ENCODE measurements around the gene MYO1D. TPM values are rescaled to one million over a fixed set of nuclear protein-coding genes. Genes with fewer than 3 reads are reported as not detected.
A peak's percentile ranks its signal among the peaks of the same experiment; 100 is the strongest.
"Not testable (repeated sequence)": the region's sequence is repeated elsewhere in the genome, so short reads cannot be mapped to it uniquely, and the experiment has no call there.

The MYO1D gene
- 12.1 and 13.2 TPM in 2 replicates for total RNA-seq

GRCh38 chr17:32876417-32877163 is at the start of gene MYO1D:
Gene MYO1D (minus strand): TSS chr17:32877124. CDS start chr17:32876872, 252 bp downstream.
- Mint-ChIP-seq H3K27me3 (ENCODE audit: insufficient read depth) (peaks cover 18% of the 10 kb centered on the region), H3K9me3 (no peaks in the 10 kb centered on the region), H3K4me1 (ENCODE audit: low read depth) (peaks cover 15% of the 10 kb centered on the region), H3K4me3 (peak within 1 kb of the TSS; percentile 92), H3K36me3 (ENCODE audit: low read depth) (no peaks in the 10 kb centered on the region), H3K27ac (peak within 1 kb of the TSS; percentile 75)
- peak; percentile 41 for DNase-seq (ENCODE audit: low spot score)
- intact Hi-C loops (cut with micrococcal nuclease), result loop anchor here (1.0 to 10.0 kb wide), 7 partner anchors 34 to 526 kb away; partner anchors contain the start of genes CDK5R1, PSMD11 and ZNF207

- Mint-ChIP-seq H3K36me3 (ENCODE audit: low read depth) (no peaks in the 10 kb centered on the region), H3K4me3 (no peak overlapping the region), H3K4me1 (ENCODE audit: low read depth) (no peaks in the 10 kb centered on the region), H3K27ac (no peak overlapping the region), H3K9me3 (no peaks in the 10 kb centered on the region), H3K27me3 (ENCODE audit: insufficient read depth) (peaks cover 33% of the 10 kb centered on the region)
- intact Hi-C loops (cut with micrococcal nuclease), result no loop called here
- DNase-seq (ENCODE audit: low spot score), result no peak
Measured at GRCh38 chr17:32926183-32926582, 49.3 kb upstream of the MYO1D start.

GRCh38 chr17:32923905-32924304 is 47.0 kb upstream of the MYO1D start:
- H3K4me1 Mint-ChIP-seq (ENCODE audit: low read depth); H3K4me3 Mint-ChIP-seq; H3K27ac Mint-ChIP-seq; DNase-seq (ENCODE audit: low spot score); intact Hi-C loops (cut with micrococcal nuclease); H3K36me3 Mint-ChIP-seq (ENCODE audit: low read depth); H3K9me3 Mint-ChIP-seq: not testable (repeated sequence)
- peaks cover 19% of the 10 kb centered on the region for H3K27me3 Mint-ChIP-seq (ENCODE audit: insufficient read depth)

GRCh38 chr17:32921017-32921416 is 44.1 kb upstream of the MYO1D start:
- intact Hi-C loops (cut with micrococcal nuclease), result no loop called here
- Mint-ChIP-seq H3K4me3 (no peak overlapping the region), H3K27me3 (ENCODE audit: insufficient read depth) (peaks cover 15% of the 10 kb centered on the region), H3K4me1 (ENCODE audit: low read depth) (peaks cover 18% of the 10 kb centered on the region), H3K9me3 (no peaks in the 10 kb centered on the region), H3K27ac (no peak overlapping the region), H3K36me3 (ENCODE audit: low read depth) (no peaks in the 10 kb centered on the region)
- no peak for DNase-seq (ENCODE audit: low spot score)

- no peak for DNase-seq (ENCODE audit: low spot score)
- peaks cover 25% of the 10 kb centered on the region for H3K4me1 Mint-ChIP-seq (ENCODE audit: low read depth)
- peaks cover 10% of the 10 kb centered on the region for H3K27me3 Mint-ChIP-seq (ENCODE audit: insufficient read depth)
- intact Hi-C loops (cut with micrococcal nuclease), result no loop called here
- H3K36me3 Mint-ChIP-seq (ENCODE audit: low read depth), result no peaks in the 10 kb centered on the region
- no peak overlapping the region for H3K27ac Mint-ChIP-seq
- H3K9me3 Mint-ChIP-seq, result no peaks in the 10 kb centered on the region
- no peak overlapping the region for H3K4me3 Mint-ChIP-seq
Measured at GRCh38 chr17:32920293-32920692, 43.4 kb upstream of the MYO1D start.

- DNase-seq (ENCODE audit: low spot score); H3K36me3 Mint-ChIP-seq (ENCODE audit: low read depth); H3K9me3 Mint-ChIP-seq; intact Hi-C loops (cut with micrococcal nuclease); H3K27me3 Mint-ChIP-seq (ENCODE audit: insufficient read depth); H3K27ac Mint-ChIP-seq; H3K4me3 Mint-ChIP-seq: not testable (repeated sequence)
- H3K4me1 Mint-ChIP-seq (ENCODE audit: low read depth), result peaks cover 30% of the 10 kb centered on the region
Measured at GRCh38 chr17:32919876-32920275, 43.0 kb upstream of the MYO1D start.

GRCh38 chr17:32917842-32918241 is 40.9 kb upstream of the MYO1D start:
- peaks cover 47% of the 10 kb centered on the region for H3K4me1 Mint-ChIP-seq (ENCODE audit: low read depth)
- no peak for DNase-seq (ENCODE audit: low spot score)
- H3K27ac Mint-ChIP-seq, result no peak overlapping the region
- no peaks in the 10 kb centered on the region for H3K9me3 Mint-ChIP-seq
- intact Hi-C loops (cut with micrococcal nuclease), result no loop called here
- H3K27me3 Mint-ChIP-seq (ENCODE audit: insufficient read depth), result peaks cover 10% of the 10 kb centered on the region
- H3K36me3 Mint-ChIP-seq (ENCODE audit: low read depth), result no peaks in the 10 kb centered on the region
- H3K4me3 Mint-ChIP-seq, result no peak overlapping the region

GRCh38 chr17:32917081-32917480 is 40.2 kb upstream of the MYO1D start:
- no peak overlapping the region for H3K27ac Mint-ChIP-seq
- H3K4me1 Mint-ChIP-seq (ENCODE audit: low read depth), result peaks cover 47% of the 10 kb centered on the region
- no peaks in the 10 kb centered on the region for H3K9me3 Mint-ChIP-seq
- no peak overlapping the region for H3K4me3 Mint-ChIP-seq
- DNase-seq (ENCODE audit: low spot score), result no peak
- peaks cover 11% of the 10 kb centered on the region for H3K27me3 Mint-ChIP-seq (ENCODE audit: insufficient read depth)
- intact Hi-C loops (cut with micrococcal nuclease), result no loop called here
- no peaks in the 10 kb centered on the region for H3K36me3 Mint-ChIP-seq (ENCODE audit: low read depth)

- intact Hi-C loops (cut with micrococcal nuclease), result no loop called here
Measured at GRCh38 chr17:32916134-32916533, 39.2 kb upstream of the MYO1D start.

GRCh38 chr17:32915245-32915644 is 38.3 kb upstream of the MYO1D start:
- no peak for DNase-seq (ENCODE audit: low spot score)
- Mint-ChIP-seq H3K4me3 (no peak overlapping the region), H3K27ac (no peak overlapping the region), H3K27me3 (ENCODE audit: insufficient read depth) (peaks cover 9% of the 10 kb centered on the region), H3K4me1 (ENCODE audit: low read depth) (peaks cover 47% of the 10 kb centered on the region), H3K9me3 (no peaks in the 10 kb centered on the region), H3K36me3 (ENCODE audit: low read depth) (no peaks in the 10 kb centered on the region)
- intact Hi-C loops (cut with micrococcal nuclease), result no loop called here

More at GRCh38 chr17:32916134-32916533, 39.2 kb upstream of the MYO1D start:
- H3K27me3 Mint-ChIP-seq (ENCODE audit: insufficient read depth), result peaks cover 11% of the 10 kb centered on the region
- no peak overlapping the region for H3K4me3 Mint-ChIP-seq
- H3K9me3 Mint-ChIP-seq, result no peaks in the 10 kb centered on the region
- H3K36me3 Mint-ChIP-seq (ENCODE audit: low read depth), result no peaks in the 10 kb centered on the region
- H3K4me1 Mint-ChIP-seq (ENCODE audit: low read depth), result peaks cover 47% of the 10 kb centered on the region
- no peak overlapping the region for H3K27ac Mint-ChIP-seq
- no peak for DNase-seq (ENCODE audit: low spot score)

GRCh38 chr17:32914181-32914580 is 37.3 kb upstream of the MYO1D start:
- Mint-ChIP-seq H3K27ac (peak overlapping the region; percentile 50), H3K4me3 (no peak overlapping the region), H3K36me3 (ENCODE audit: low read depth) (no peaks in the 10 kb centered on the region), H3K4me1 (ENCODE audit: low read depth) (peaks cover 53% of the 10 kb centered on the region), H3K9me3 (no peaks in the 10 kb centered on the region), H3K27me3 (ENCODE audit: insufficient read depth) (peaks cover 9% of the 10 kb centered on the region)
- intact Hi-C loops (cut with micrococcal nuclease), result no loop called here
- DNase-seq (ENCODE audit: low spot score), result no peak

GRCh38 chr17:32913593-32913992 is 36.7 kb upstream of the MYO1D start:
- peak overlapping the region; percentile 35 for H3K27ac Mint-ChIP-seq
- no peak for DNase-seq (ENCODE audit: low spot score)
- intact Hi-C loops (cut with micrococcal nuclease), result no loop called here
- peaks cover 9% of the 10 kb centered on the region for H3K27me3 Mint-ChIP-seq (ENCODE audit: insufficient read depth)
- H3K9me3 Mint-ChIP-seq, result no peaks in the 10 kb centered on the region
- H3K4me1 Mint-ChIP-seq (ENCODE audit: low read depth), result peaks cover 53% of the 10 kb centered on the region
- H3K4me3 Mint-ChIP-seq, result no peak overlapping the region
- H3K36me3 Mint-ChIP-seq (ENCODE audit: low read depth), result no peaks in the 10 kb centered on the region

- Mint-ChIP-seq H3K4me1 (ENCODE audit: low read depth) (peaks cover 46% of the 10 kb centered on the region), H3K27ac (no peak overlapping the region), H3K9me3 (no peaks in the 10 kb centered on the region), H3K4me3 (no peak overlapping the region), H3K27me3 (ENCODE audit: insufficient read depth) (peaks cover 5% of the 10 kb centered on the region), H3K36me3 (ENCODE audit: low read depth) (no peaks in the 10 kb centered on the region)
- intact Hi-C loops (cut with micrococcal nuclease), result no loop called here
- no peak for DNase-seq (ENCODE audit: low spot score)
Measured at GRCh38 chr17:32912218-32912897, 35.4 kb upstream of the MYO1D start.

Measured in activated T-helper 1 cell treated with anti-CD3 and anti-CD28 coated beads, Interleukin-12 subunit alpha, Interleukin-12 subunit beta, Interleukin-2, Interleukin-4 antibody, amounts not matched to agents 30 ng/mL and 10 ng/mL and 1 ng/mL, durations not matched to agents 14 hours and 24 hours and 36 hours (primary cell).